Esophagus squamous epithelium (tissue), 4 donors: ENCODE results near the gene VPS35.

Source experiments
- POLR2A ChIP-seq, 4 donors: fragments of 450-650 bp; IDR thresholded peaks; one replicate each; pipeline ENCODE4 v1.6.1; 2017; ENCODE audit warnings: antibody characterized with exemption in 4 of 4, mild to moderate bottlenecking in 4 of 4, moderate library complexity in 3 of 4
- TF ChIP-seq, protein P1 (sequence below), 6 experiments: fragments of 450-650 bp in 4 of 6; fragments of 200-600 bp in 2 of 6; sonication (generic) in 2 of 6; IDR thresholded peaks; one replicate each; pipeline ENCODE4 v1.5.1; 2016 to 2019; ENCODE audit warnings: antibody characterized with exemption in 6 of 6, mild to moderate bottlenecking in 4 of 6, moderate library complexity in 4 of 6

GRCh38 chr16:46687486-46687885 lies 1.5 kb downstream of the VPS35 start:
- TF ChIP-seq, protein P1, sequence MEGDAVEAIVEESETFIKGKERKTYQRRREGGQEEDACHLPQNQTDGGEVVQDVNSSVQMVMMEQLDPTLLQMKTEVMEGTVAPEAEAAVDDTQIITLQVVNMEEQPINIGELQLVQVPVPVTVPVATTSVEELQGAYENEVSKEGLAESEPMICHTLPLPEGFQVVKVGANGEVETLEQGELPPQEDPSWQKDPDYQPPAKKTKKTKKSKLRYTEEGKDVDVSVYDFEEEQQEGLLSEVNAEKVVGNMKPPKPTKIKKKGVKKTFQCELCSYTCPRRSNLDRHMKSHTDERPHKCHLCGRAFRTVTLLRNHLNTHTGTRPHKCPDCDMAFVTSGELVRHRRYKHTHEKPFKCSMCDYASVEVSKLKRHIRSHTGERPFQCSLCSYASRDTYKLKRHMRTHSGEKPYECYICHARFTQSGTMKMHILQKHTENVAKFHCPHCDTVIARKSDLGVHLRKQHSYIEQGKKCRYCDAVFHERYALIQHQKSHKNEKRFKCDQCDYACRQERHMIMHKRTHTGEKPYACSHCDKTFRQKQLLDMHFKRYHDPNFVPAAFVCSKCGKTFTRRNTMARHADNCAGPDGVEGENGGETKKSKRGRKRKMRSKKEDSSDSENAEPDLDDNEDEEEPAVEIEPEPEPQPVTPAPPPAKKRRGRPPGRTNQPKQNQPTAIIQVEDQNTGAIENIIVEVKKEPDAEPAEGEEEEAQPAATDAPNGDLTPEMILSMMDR (IDR thresholded peaks at IDR 0.05), result no peak
- TF ChIP-seq POLR2A (IDR thresholded peaks at IDR 0.05), result no peak
